ENCODE measurements around the gene EEFSEC.

Gene EEFSEC

GRCh38 chr3:128415773-128416577 is 262.7 kb downstream of the EEFSEC start:
- ATAC-seq: no peak

- ATAC-seq: no peak
These were observed 263.4 kb downstream of the EEFSEC start for GRCh38 chr3:128416578-128417211.

GRCh38 chr3:128418900-128419299 is 265.6 kb downstream of the EEFSEC start:
- ATAC-seq: no peak

- ATAC-seq: no peak
These were observed 266.0 kb downstream of the EEFSEC start for GRCh38 chr3:128419311-128419710.

- no peak for ATAC-seq
These were observed 267.0 kb downstream of the EEFSEC start for GRCh38 chr3:128420289-128420688.

GRCh38 chr3:128420720-128421438 is 267.6 kb downstream of the EEFSEC start:
- no peak for ATAC-seq

GRCh38 chr3:128421439-128421836 is 268.2 kb downstream of the EEFSEC start:
- ATAC-seq: no peak

- no peak for ATAC-seq
These were observed 268.7 kb downstream of the EEFSEC start for GRCh38 chr3:128421966-128422365.

GRCh38 chr3:128422762-128423524 is 269.7 kb downstream of the EEFSEC start:
- ATAC-seq: no peak

GRCh38 chr3:128423525-128424147 is 270.4 kb downstream of the EEFSEC start:
- no peak for ATAC-seq

- no peak for ATAC-seq
These were observed 271.3 kb downstream of the EEFSEC start for GRCh38 chr3:128424508-128425069.

- no peak for ATAC-seq
These were observed 272.0 kb downstream of the EEFSEC start for GRCh38 chr3:128425142-128425845.

- ATAC-seq: no peak
These were observed 272.5 kb downstream of the EEFSEC start for GRCh38 chr3:128425846-128426127.

- peak; percentile 74 to 85 for ATAC-seq
These were observed 273.0 kb downstream of the EEFSEC start for GRCh38 chr3:128426128-128426921.

GRCh38 chr3:128427175-128427857 is 274.0 kb downstream of the EEFSEC start:
- no peak for ATAC-seq

GRCh38 chr3:128427872-128428822 is 274.9 kb downstream of the EEFSEC start:
- no peak for ATAC-seq

- no peak for ATAC-seq
These were observed 276.0 kb downstream of the EEFSEC start for GRCh38 chr3:128429275-128429674.

GRCh38 chr3:128429751-128430150 is 276.5 kb downstream of the EEFSEC start:
- ATAC-seq: no peak

GRCh38 chr3:128430301-128430700 is 277.0 kb downstream of the EEFSEC start:
- ATAC-seq: no peak

Data from activated CD4-positive, CD25-positive, alpha-beta regulatory T cell treated with anti-CD3 and anti-CD28 coated beads, Interleukin-2, amount 50 U/mL, for 24 hours (primary cell).